HEK293 (cell line): ENCODE data around the gene SLC12A2.

Experiments
- CTCF ChIA-PET: fragments of 350-600 bp; formaldehyde crosslinking; extraction: SDS; loops from one replicate; lab custom pipeline; 2021; ENCODE audit warnings: antibody characterized with exemption; lab: Yijun Ruan, JAX
- POLR2A ChIA-PET: fragments of 300-600 bp; formaldehyde crosslinking; extraction: SDS; loops from one replicate; lab custom pipeline; 2020; ENCODE audit warnings: antibody characterized with exemption, inconsistent platforms; lab: Yijun Ruan, JAX
- H3K27ac ChIP-seq: fragments of 200-500 bp; sonication (Bioruptor generic); 2 replicates; pipeline ENCODE4 v1.5.1; 2014; ENCODE audit warnings: low read depth, low read length, control low read depth, inconsistent platforms; ENCODE audit errors: extremely low read depth
- H3K36me3 ChIP-seq, 2 experiments: fragments of 200-500 bp in 1 of 2; sonication (Bioruptor generic) in 1 of 2; 1 replicate in 1 of 2; 2 replicates in 1 of 2; pipeline ENCODE4 v1.5.1; 2014 to 2017; ENCODE audit warnings: inconsistent platforms in 2 of 2, low read length in 2 of 2; ENCODE audit not compliant: control insufficient read depth in 2 of 2, insufficient read depth in 1 of 2
- H3K4me1 ChIP-seq: fragments of 200-500 bp; sonication (Bioruptor generic); 2 replicates; pipeline ENCODE4 v1.5.1; 2014; ENCODE audit warnings: mild to moderate bottlenecking, low read length, inconsistent platforms; ENCODE audit not compliant: control insufficient read depth, insufficient read depth
- H3K4me3 ChIP-seq: 2 replicates; pipeline ENCODE4 v1.5.1; 2011; ENCODE audit warnings: low read depth, mild to moderate bottlenecking, control low read depth, low read length, moderate library complexity
- H3K9me3 ChIP-seq: fragments of 200-500 bp; sonication (Bioruptor generic); 2 replicates; pipeline ENCODE4 v1.5.1; 2014; ENCODE audit warnings: low read depth, low read length, inconsistent platforms; ENCODE audit not compliant: control insufficient read depth, insufficient read depth
- PRDM1 ChIP-seq: fragments of 450-650 bp; formaldehyde crosslinking; IDR thresholded peaks from 2 replicates; pipeline ENCODE4; 2016; ENCODE audit warnings: missing biosample characterization, missing genetic modification characterization
- SETDB1 ChIP-seq: IDR thresholded peaks from one replicate; pipeline ENCODE4 v1.6.1; 2017; ENCODE audit warnings: mild to moderate bottlenecking, low read length, moderate library complexity, mixed read lengths; ENCODE audit not compliant: insufficient read length
- ZBTB49 ChIP-seq: fragments of 450-650 bp; formaldehyde crosslinking; IDR thresholded peaks from 2 replicates; pipeline ENCODE4 v1.5.1; 2016; ENCODE audit warnings: missing biosample characterization, missing genetic modification characterization, low read depth
- ZEB2 ChIP-seq: fragments of 450-650 bp; formaldehyde crosslinking; IDR thresholded peaks from 2 replicates; pipeline ENCODE4 v1.5.1; 2016; ENCODE audit warnings: missing biosample characterization, missing genetic modification characterization
- ZNF138 ChIP-seq: fragments of 450-650 bp; formaldehyde crosslinking; IDR thresholded peaks from 2 replicates; pipeline ENCODE4 v1.5.1; 2016; ENCODE audit warnings: missing biosample characterization, missing genetic modification characterization, borderline replicate concordance
- ZNF16 ChIP-seq: fragments of 450-650 bp; formaldehyde crosslinking; IDR thresholded peaks from 2 replicates; pipeline ENCODE4 v1.5.1; 2016; ENCODE audit warnings: low read depth, missing biosample characterization, missing genetic modification characterization
- ZNF394 ChIP-seq: fragments of 450-650 bp; formaldehyde crosslinking; IDR thresholded peaks from 2 replicates; pipeline ENCODE4 v1.5.1; 2016; ENCODE audit warnings: missing biosample characterization, missing genetic modification characterization, mild to moderate bottlenecking, moderate library complexity, borderline replicate concordance
- ZNF423 ChIP-seq: fragments of 450-650 bp; formaldehyde crosslinking; IDR thresholded peaks from 2 replicates; pipeline ENCODE4 v1.5.1; 2016; ENCODE audit warnings: missing biosample characterization, missing genetic modification characterization
- ZNF549 ChIP-seq: fragments of 450-650 bp; IDR thresholded peaks from 2 replicates; pipeline ENCODE4 v1.5.1; 2018; ENCODE audit warnings: missing biosample characterization, missing genetic modification characterization, mild to moderate bottlenecking, inconsistent platforms, moderate library complexity
- ZNF560 ChIP-seq: fragments of 450-650 bp; formaldehyde crosslinking; IDR thresholded peaks from 2 replicates; pipeline ENCODE4 v1.5.1; 2017; ENCODE audit warnings: missing biosample characterization, missing genetic modification characterization, borderline replicate concordance
- ZNF626 ChIP-seq: fragments of 450-650 bp; sonication (Bioruptor Pico); formaldehyde crosslinking; IDR thresholded peaks from 2 replicates; pipeline ENCODE4 v1.5.1; 2018; ENCODE audit warnings: missing biosample characterization, missing genetic modification characterization, inconsistent platforms
- ZNF692 ChIP-seq: fragments of 450-650 bp; formaldehyde crosslinking; IDR thresholded peaks from 2 replicates; pipeline ENCODE4 v1.5.1; 2016; ENCODE audit warnings: missing biosample characterization, missing genetic modification characterization
- TF ChIP-seq, protein P1 (sequence below): fragments of 450-650 bp; formaldehyde crosslinking; IDR thresholded peaks from 2 replicates; pipeline ENCODE4 v1.5.1; 2016; ENCODE audit warnings: missing biosample characterization, missing genetic modification characterization

SLC12A2 gene

GRCh38 chr5:128093368-128093767 is 9.8 kb downstream of the SLC12A2 start:
- no peaks in the 10 kb centered on the region for H3K9me3 ChIP-seq
- H3K36me3 ChIP-seq = no peaks in the 10 kb centered on the region
- CTCF ChIA-PET = interaction anchor here (0.6 to 1.0 kb wide), 3 partner anchors 9 to 1024 kb away, joined by 3 to 5 read pairs (median 3); no protein-coding TSS in a partner anchor
- H3K4me1 ChIP-seq = no peaks in the 10 kb centered on the region; the same call in 1 of the 2 replicates
- H3K27ac ChIP-seq = no peak overlapping the region
- no peak overlapping the region for H3K4me3 ChIP-seq
- TF ChIP-seq ZBTB49 (tag by site-specific recombination) (no peak), ZNF560 (tag by site-specific recombination) (no peak), ZNF423 (no peak), ZEB2 (tag by site-specific recombination) (no peak), ZNF394 (tag by site-specific recombination) (no peak)
- POLR2A ChIA-PET = no interaction called here

GRCh38 chr5:128097224-128097623 is 13.7 kb downstream of the SLC12A2 start:
- H3K4me3 ChIP-seq = no peak overlapping the region
- POLR2A ChIA-PET = no interaction called here
- CTCF ChIA-PET = no interaction called here
- no peaks in the 10 kb centered on the region; the same call in 1 of the 2 replicates for H3K9me3 ChIP-seq
- 0 out of 2 replicates have a peak, but pooled peaks have one; percentile 19 for TF ChIP-seq PRDM1 (tag by site-specific recombination)
- TF ChIP-seq ZNF16 (tag by site-specific recombination) = no peak
- H3K36me3 ChIP-seq = peaks cover 0 to 3% of the 10 kb centered on the region in 2 experiments; a peak in 1 of 3 replicates
- H3K27ac ChIP-seq = no peak overlapping the region
- H3K4me1 ChIP-seq = no peaks in the 10 kb centered on the region

GRCh38 chr5:128097781-128098180 is 14.2 kb downstream of the SLC12A2 start:
- H3K9me3 ChIP-seq = no peaks in the 10 kb centered on the region; the same call in 1 of the 2 replicates
- no peak overlapping the region for H3K4me3 ChIP-seq
- ChIA-PET CTCF (no interaction called here), POLR2A (no interaction called here)
- no peaks in the 10 kb centered on the region for H3K4me1 ChIP-seq
- H3K36me3 ChIP-seq = peaks cover 0 to 3% of the 10 kb centered on the region in 2 experiments; a peak in 1 of 3 replicates
- H3K27ac ChIP-seq = no peak overlapping the region
- TF ChIP-seq ZNF549 (0 out of 2 replicates have a peak, but pooled peaks have one; percentile 17), ZNF626 (tag by site-specific recombination) (peak; percentile 79), ZNF138 (no peak), SETDB1 (peak; percentile 91), ZNF692 (tag by site-specific recombination) (no peak)
- TF ChIP-seq, protein P1, sequence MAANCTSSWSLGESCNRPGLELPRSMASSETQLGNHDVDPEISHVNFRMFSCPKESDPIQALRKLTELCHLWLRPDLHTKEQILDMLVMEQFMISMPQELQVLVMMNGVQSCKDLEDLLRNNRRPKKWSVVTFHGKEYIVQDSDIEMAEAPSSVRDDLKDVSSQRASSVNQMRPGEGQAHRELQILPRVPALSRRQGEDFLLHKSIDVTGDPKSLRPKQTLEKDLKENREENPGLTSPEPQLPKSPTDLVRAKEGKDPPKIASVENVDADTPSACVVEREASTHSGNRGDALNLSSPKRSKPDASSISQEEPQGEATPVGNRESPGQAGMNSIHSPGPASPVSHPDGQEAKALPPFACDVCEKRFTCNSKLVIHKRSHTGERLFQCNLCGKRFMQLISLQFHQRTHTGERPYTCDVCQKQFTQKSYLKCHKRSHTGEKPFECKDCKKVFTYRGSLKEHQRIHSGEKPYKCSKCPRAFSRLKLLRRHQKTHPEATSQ (tag by site-specific recombination) = no peak
